ENCODE measurements around the gene MLEC.
"Not testable (repeated sequence)": the region's sequence is repeated elsewhere in the genome, so short reads cannot be mapped to it uniquely, and the experiment has no call there.

MLEC gene

GRCh38 chr12:120720234-120720986 is 33.5 kb downstream of the MLEC start:
- Mint-ChIP-seq H3K4me3 (no peak overlapping the region), H3K27ac (no peak overlapping the region), H3K36me3 (peaks cover 90% of the 10 kb centered on the region), H3K9me3 (no peaks in the 10 kb centered on the region), H3K4me1 (peaks cover 22% of the 10 kb centered on the region)
- no peak for DNase-seq (ENCODE audit: low spot score in 2 of 2)
- no peak for ATAC-seq

GRCh38 chr12:120720987-120721801 is 34.2 kb downstream of the MLEC start:
- ATAC-seq, result no peak
- no peaks in the 10 kb centered on the region for H3K9me3 Mint-ChIP-seq
- no peak overlapping the region for H3K4me3 Mint-ChIP-seq
- DNase-seq (ENCODE audit: low spot score in 2 of 2), result no peak
- peaks cover 27% of the 10 kb centered on the region for H3K4me1 Mint-ChIP-seq
- H3K27ac Mint-ChIP-seq, result no peak overlapping the region
- peaks cover 82% of the 10 kb centered on the region for H3K36me3 Mint-ChIP-seq

- peaks cover 75% of the 10 kb centered on the region for H3K36me3 Mint-ChIP-seq
- DNase-seq (ENCODE audit: low spot score in 2 of 2), result no peak
- H3K4me3 Mint-ChIP-seq, result no peak overlapping the region
- peaks cover 26% of the 10 kb centered on the region for H3K4me1 Mint-ChIP-seq
- H3K27ac Mint-ChIP-seq, result no peak overlapping the region
- no peaks in the 10 kb centered on the region for H3K9me3 Mint-ChIP-seq
- ATAC-seq, result no peak
Observed at GRCh38 chr12:120721866-120722265, 34.9 kb downstream of the MLEC start.

GRCh38 chr12:120722784-120723183 is 35.8 kb downstream of the MLEC start:
- no peak overlapping the region for H3K27ac Mint-ChIP-seq

GRCh38 chr12:120724720-120725119 is 37.8 kb downstream of the MLEC start:
- Mint-ChIP-seq H3K36me3 (peaks cover 70% of the 10 kb centered on the region), H3K9me3 (no peaks in the 10 kb centered on the region), H3K4me3 (peak overlapping the region; percentile 82), H3K27ac (no peak overlapping the region), H3K4me1 (peaks cover 19% of the 10 kb centered on the region)
- DNase-seq (ENCODE audit: low spot score in 2 of 2) (no peak), ATAC-seq (no peak)

More at GRCh38 chr12:120722784-120723183, 35.8 kb downstream of the MLEC start:
- DNase-seq (ENCODE audit: low spot score in 2 of 2) (no peak), ATAC-seq (no peak)
- H3K4me1 Mint-ChIP-seq, result peaks cover 26% of the 10 kb centered on the region
- no peak overlapping the region for H3K4me3 Mint-ChIP-seq
- H3K36me3 Mint-ChIP-seq, result peaks cover 70% of the 10 kb centered on the region
- no peaks in the 10 kb centered on the region for H3K9me3 Mint-ChIP-seq

GRCh38 chr12:120725151-120725658 is 38.3 kb downstream of the MLEC start:
- Mint-ChIP-seq H3K4me3 (peak overlapping the region; percentile 82), H3K36me3 (peaks cover 70% of the 10 kb centered on the region), H3K4me1 (peaks cover 19% of the 10 kb centered on the region), H3K9me3 (no peaks in the 10 kb centered on the region), H3K27ac (no peak overlapping the region)
- ATAC-seq (no peak), DNase-seq (ENCODE audit: low spot score in 2 of 2) (no peak)

GRCh38 chr12:120725659-120726509 is 38.9 kb downstream of the MLEC start, which contains the start of gene ACADS:
Gene ACADS, plus strand, starts transcription at chr12:120725826. Its CDS starts 60 bp downstream, at chr12:120725886.
- DNase-seq (ENCODE audit: low spot score in 2 of 2), result peak; percentile 82 to 93
- Mint-ChIP-seq H3K4me1 (peaks cover 19% of the 10 kb centered on the region), H3K27ac (peak within 1 kb of the TSS; percentile 81), H3K4me3 (peak within 1 kb of the TSS; percentile 82), H3K9me3 (no peaks in the 10 kb centered on the region), H3K36me3 (peaks cover 70% of the 10 kb centered on the region)
- peak; percentile 99 for ATAC-seq

- Mint-ChIP-seq H3K36me3 (peaks cover 70% of the 10 kb centered on the region), H3K27ac (peak overlapping the region; percentile 81)
Observed at GRCh38 chr12:120726510-120726793, 39.5 kb downstream of the MLEC start.

GRCh38 chr12:120726961-120727360 is 40.0 kb downstream of the MLEC start:
- DNase-seq (ENCODE audit: low spot score in 2 of 2) (no peak), ATAC-seq (no peak)
- H3K4me1 Mint-ChIP-seq, result peaks cover 19% of the 10 kb centered on the region
- H3K36me3 Mint-ChIP-seq, result peaks cover 69% of the 10 kb centered on the region
- no peaks in the 10 kb centered on the region for H3K9me3 Mint-ChIP-seq
- peak overlapping the region; percentile 82 for H3K4me3 Mint-ChIP-seq
- no peak overlapping the region for H3K27ac Mint-ChIP-seq

More at GRCh38 chr12:120726510-120726793, 39.5 kb downstream of the MLEC start:
- Mint-ChIP-seq H3K4me3 (peak overlapping the region; percentile 82), H3K9me3 (no peaks in the 10 kb centered on the region), H3K4me1 (peaks cover 19% of the 10 kb centered on the region)
- DNase-seq (ENCODE audit: low spot score in 2 of 2) (no peak), ATAC-seq (no peak)

- not testable (repeated sequence) for H3K27ac Mint-ChIP-seq; H3K9me3 Mint-ChIP-seq; ATAC-seq; H3K4me1 Mint-ChIP-seq; DNase-seq (ENCODE audit: low spot score in 2 of 2); H3K4me3 Mint-ChIP-seq
- H3K36me3 Mint-ChIP-seq, result peaks cover 49% of the 10 kb centered on the region
Observed at GRCh38 chr12:120732198-120732597, 45.2 kb downstream of the MLEC start.

GRCh38 chr12:120733574-120733973 is 46.6 kb downstream of the MLEC start:
- no peak for DNase-seq (ENCODE audit: low spot score in 2 of 2)
- Mint-ChIP-seq H3K9me3 (no peaks in the 10 kb centered on the region), H3K36me3 (peaks cover 37% of the 10 kb centered on the region), H3K4me3 (no peak overlapping the region), H3K4me1 (peaks cover 5% of the 10 kb centered on the region), H3K27ac (no peak overlapping the region)
- ATAC-seq, result no peak

GRCh38 chr12:120734210-120734609 is 47.3 kb downstream of the MLEC start:
- H3K9me3 Mint-ChIP-seq, result no peaks in the 10 kb centered on the region

GRCh38 chr12:120735181-120735580 is 48.2 kb downstream of the MLEC start:
- peaks cover 21% of the 10 kb centered on the region for H3K36me3 Mint-ChIP-seq
- no peak for DNase-seq (ENCODE audit: low spot score in 2 of 2)
- no peak overlapping the region for H3K4me3 Mint-ChIP-seq
- H3K9me3 Mint-ChIP-seq, result no peaks in the 10 kb centered on the region
- H3K4me1 Mint-ChIP-seq, result peaks cover 5% of the 10 kb centered on the region
- ATAC-seq, result no peak
- H3K27ac Mint-ChIP-seq, result no peak overlapping the region

More at GRCh38 chr12:120734210-120734609, 47.3 kb downstream of the MLEC start:
- ATAC-seq, result no peak
- Mint-ChIP-seq H3K4me3 (no peak overlapping the region), H3K4me1 (peaks cover 5% of the 10 kb centered on the region), H3K27ac (no peak overlapping the region), H3K36me3 (peaks cover 31% of the 10 kb centered on the region)
- no peak for DNase-seq (ENCODE audit: low spot score in 2 of 2)

GRCh38 chr12:120736404-120737331 is 49.7 kb downstream of the MLEC start:
- H3K27ac Mint-ChIP-seq, result no peak overlapping the region
- no peaks in the 10 kb centered on the region for H3K9me3 Mint-ChIP-seq
- no peak overlapping the region for H3K4me3 Mint-ChIP-seq
- peaks cover 8% of the 10 kb centered on the region for H3K36me3 Mint-ChIP-seq
- ATAC-seq, result peak; percentile 5
- peaks cover 5% of the 10 kb centered on the region for H3K4me1 Mint-ChIP-seq
- DNase-seq (ENCODE audit: low spot score in 2 of 2), result no peak

Data from stimulated activated effector memory CD8-positive, alpha-beta T cell treated with anti-CD3 and anti-CD28 coated beads, Interleukin-12 subunit alpha, Interleukin-12 subunit beta, amount 100 ng/mL, for 72 hours (primary cell).